Mesenchymal stem cell (in vitro differentiated cells and primary cell): ENCODE data around the gene PHKA1.

Experiments
- DNase-seq: peaks from one replicate; pipeline ENCODE4 v3.0.0-alpha.2; 2013
- H2AFZ ChIP-seq: one replicate; pipeline ENCODE4 v1.6.1; 2013; ENCODE audit warnings: low read depth, mild to moderate bottlenecking, control low read depth, inconsistent platforms, low read length, moderate library complexity
- H2AK5ac ChIP-seq: 2 replicates; pipeline ENCODE4 v1.6.1; 2013; ENCODE audit warnings: low read length, moderate library complexity, mild to moderate bottlenecking, inconsistent platforms; ENCODE audit not compliant: severe bottlenecking
- H2BK120ac ChIP-seq: one replicate; pipeline ENCODE4 v1.6.1; 2013; ENCODE audit warnings: low read depth, mild to moderate bottlenecking, inconsistent platforms, low read length, moderate library complexity
- H2BK12ac ChIP-seq, 2 experiments: one replicate each; pipeline ENCODE4 v1.6.1; 2013; ENCODE audit warnings: inconsistent platforms in 2 of 2, low read length in 2 of 2, mild to moderate bottlenecking in 2 of 2, moderate library complexity in 2 of 2, control low read depth in 1 of 2
- H2BK15ac ChIP-seq: one replicate; pipeline ENCODE4 v1.6.1; 2013; ENCODE audit warnings: mild to moderate bottlenecking, low read depth, inconsistent platforms; ENCODE audit not compliant: poor library complexity, severe bottlenecking
- H2BK5ac ChIP-seq: 2 replicates; pipeline ENCODE4 v1.6.1; 2013; ENCODE audit warnings: low read depth, mild to moderate bottlenecking, low read length, control low read depth, inconsistent platforms; ENCODE audit not compliant: poor library complexity, severe bottlenecking
- H3K14ac ChIP-seq, 2 experiments: one replicate each; pipeline ENCODE4 v1.6.1; 2013; ENCODE audit warnings: inconsistent platforms in 2 of 2, low read length in 2 of 2, control low read depth in 1 of 2, mild to moderate bottlenecking in 1 of 2, moderate library complexity in 1 of 2
- H3K18ac ChIP-seq, 2 experiments: one replicate each; pipeline ENCODE4 v1.6.1; 2013; ENCODE audit warnings: inconsistent platforms in 2 of 2, low read length in 2 of 2, control low read depth in 1 of 2, low read depth in 1 of 2, mild to moderate bottlenecking in 1 of 2
- H3K23ac ChIP-seq, 2 experiments: one replicate each; pipeline ENCODE4 v1.6.1; 2013; ENCODE audit warnings: inconsistent platforms in 2 of 2, low read length in 2 of 2, mild to moderate bottlenecking in 2 of 2, moderate library complexity in 2 of 2, control low read depth in 1 of 2
- H3K27ac ChIP-seq: 2 replicates; pipeline ENCODE4 v1.5.1; 2013; ENCODE audit warnings: mild to moderate bottlenecking, moderate library complexity, low read length, control low read depth, inconsistent platforms; ENCODE audit not compliant: poor library complexity, severe bottlenecking
- H3K27me3 ChIP-seq, 2 experiments: 2 replicates each; pipeline versions ENCODE4 v1.6.1 to v1.7.0; 2013; ENCODE audit warnings: low read length in 2 of 2, mild to moderate bottlenecking in 2 of 2, moderate library complexity in 2 of 2, control low read depth in 1 of 2, inconsistent platforms in 1 of 2; ENCODE audit not compliant: control insufficient read depth in 1 of 2, insufficient read depth in 1 of 2
- H3K36me3 ChIP-seq, 2 experiments: 2 replicates each; pipeline versions ENCODE4 v1.6.1 to v1.7.0; 2013; ENCODE audit warnings: low read length in 2 of 2, control low read depth in 1 of 2, inconsistent platforms in 1 of 2, low read depth in 1 of 2, mild to moderate bottlenecking in 1 of 2; ENCODE audit not compliant: insufficient read depth in 2 of 2, control insufficient read depth in 1 of 2
- H3K4ac ChIP-seq, 2 experiments: one replicate each; pipeline ENCODE4 v1.6.1; 2013; ENCODE audit warnings: inconsistent platforms in 2 of 2, low read length in 2 of 2, mild to moderate bottlenecking in 2 of 2, moderate library complexity in 2 of 2, control low read depth in 1 of 2, low read depth in 1 of 2
- H3K4me1 ChIP-seq: 2 replicates; pipeline ENCODE4 v1.6.1; 2013; ENCODE audit warnings: low read depth, low read length, control low read depth; ENCODE audit not compliant: control insufficient read depth, insufficient read depth
- H3K4me2 ChIP-seq: 2 replicates; pipeline ENCODE4 v1.6.1; 2013; ENCODE audit warnings: low read length, mild to moderate bottlenecking, inconsistent platforms; ENCODE audit not compliant: poor library complexity, severe bottlenecking
- H3K4me3 ChIP-seq, 2 experiments: 2 replicates each; pipeline versions ENCODE4 v1.5.1 to v1.7.0; 2013; ENCODE audit warnings: low read length in 2 of 2, mild to moderate bottlenecking in 2 of 2, control low read depth in 1 of 2, low read depth in 1 of 2; ENCODE audit not compliant: insufficient read depth in 1 of 2
- H3K79me1 ChIP-seq: replicated peaks from 2 replicates; pipeline ENCODE4 v1.6.1; 2013; ENCODE audit warnings: mild to moderate bottlenecking, control low read depth, low read length, inconsistent platforms; ENCODE audit not compliant: poor library complexity, severe bottlenecking
- H3K9ac ChIP-seq: 2 replicates; pipeline ENCODE4 v1.7.0; 2013; ENCODE audit warnings: mild to moderate bottlenecking, low read length, moderate library complexity
- H3K9me3 ChIP-seq: 2 replicates; pipeline ENCODE4 v1.7.0; 2013; ENCODE audit warnings: mild to moderate bottlenecking, low read length; ENCODE audit not compliant: control insufficient read depth
- H4K8ac ChIP-seq: one replicate; pipeline ENCODE4 v1.6.1; 2013; ENCODE audit warnings: inconsistent platforms, mild to moderate bottlenecking, low read length, moderate library complexity
- H4K91ac ChIP-seq: one replicate; pipeline ENCODE4 v1.6.1; 2013; ENCODE audit warnings: mild to moderate bottlenecking, low read length, inconsistent platforms
- WGBS: methylation state at CpG from one replicate; pipeline ENCODE4 v1.1.7; 2013; ENCODE audit warnings: mixed read lengths; 5-methylcytosine and 5-hydroxymethylcytosine counted together

PHKA1 gene

DNA sequence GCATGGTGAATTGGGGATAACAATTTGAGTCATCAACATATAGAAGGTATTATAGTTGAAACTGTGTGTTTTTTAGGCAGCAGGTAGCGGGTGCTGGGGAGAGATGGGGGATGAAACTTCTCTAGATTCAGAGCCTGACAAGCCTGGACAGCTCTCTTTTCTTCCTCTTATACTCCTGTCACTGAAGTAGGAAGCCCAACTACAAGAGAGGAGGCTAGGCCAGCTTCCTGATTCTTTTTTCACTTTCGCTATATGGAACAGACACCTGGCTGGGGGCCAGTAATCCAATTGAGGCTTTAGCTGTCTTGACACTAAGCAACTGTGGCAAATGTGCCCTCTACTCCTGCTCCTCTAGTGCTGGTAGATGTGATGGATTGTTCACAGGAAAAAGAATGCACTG lies 69.2 kb downstream of the PHKA1 start:
- Histone ChIP-seq H3K27me3 (peaks cover 0 to 26% of the 10 kb centered on the region in 2 experiments), H2BK120ac (no peak overlapping the region), H4K8ac (no peak overlapping the region), H3K9me3 (no peaks in the 10 kb centered on the region), H2BK12ac (no peak overlapping the region), H3K4me1 (no peaks in the 10 kb centered on the region), H2BK15ac (no peak overlapping the region), H3K79me1 (no peaks in the 10 kb centered on the region), H3K27ac (no peak overlapping the region), H3K4me2 (no peak overlapping the region), H2AK5ac (no peak overlapping the region), H3K36me3 (no peaks in the 10 kb centered on the region), H3K9ac (no peak overlapping the region), H3K4ac (no peak overlapping the region), H2BK5ac (no peak overlapping the region), H3K14ac (no peak overlapping the region), H3K23ac (no peak overlapping the region), H2AFZ (no peak overlapping the region), H3K18ac (no peak overlapping the region), H4K91ac (no peak overlapping the region), H3K4me3 (no peak overlapping the region)
- DNase-seq = no peak
- whole genome bisulfite sequencing = 94% methylated on average over 2 of the region's 2 CpGs

DNA sequence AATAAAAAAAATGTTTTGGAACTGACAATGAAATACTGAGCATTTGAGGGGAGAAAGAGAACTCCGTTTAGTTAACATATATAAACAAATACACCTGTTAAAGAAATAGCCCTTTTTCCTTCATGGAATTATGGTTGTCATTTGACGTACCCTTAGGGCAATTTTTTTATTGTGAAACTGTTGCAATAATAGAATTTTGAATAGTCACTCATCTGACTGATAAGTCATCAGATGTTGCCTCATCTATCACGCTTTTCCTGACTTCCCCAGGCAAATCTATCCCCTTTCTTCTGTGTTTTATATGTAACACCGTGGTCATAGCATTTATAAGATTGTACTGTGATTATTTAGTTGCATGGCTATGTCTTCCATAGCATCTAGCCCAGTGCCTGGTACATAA lies 72.5 kb downstream of the PHKA1 start:
- H4K8ac ChIP-seq = no peak overlapping the region
- H2BK12ac ChIP-seq = no peak overlapping the region
- H3K9ac ChIP-seq = no peak overlapping the region
- no peaks in the 10 kb centered on the region for H3K9me3 ChIP-seq
- no peak overlapping the region for H2AFZ ChIP-seq
- H3K4me3 ChIP-seq = no peak overlapping the region
- no peak overlapping the region for H3K18ac ChIP-seq
- no peak overlapping the region for H2BK5ac ChIP-seq
- no peaks in the 10 kb centered on the region for H3K79me1 ChIP-seq
- H3K4me2 ChIP-seq = no peak overlapping the region
- DNase-seq = no peak
- H3K27me3 ChIP-seq = peaks cover 0 to 24% of the 10 kb centered on the region in 2 experiments
- H2BK15ac ChIP-seq = no peak overlapping the region
- no peak overlapping the region for H4K91ac ChIP-seq
- no peak overlapping the region for H3K27ac ChIP-seq
- H3K23ac ChIP-seq = no peak overlapping the region
- no peak overlapping the region for H2AK5ac ChIP-seq
- no peaks in the 10 kb centered on the region for H3K4me1 ChIP-seq
- WGBS = 100% methylated on average over 1 of the region's 4 CpGs
- no peak overlapping the region for H2BK120ac ChIP-seq
- no peak overlapping the region for H3K4ac ChIP-seq
- no peak overlapping the region for H3K14ac ChIP-seq
- H3K36me3 ChIP-seq = no peaks in the 10 kb centered on the region

GRCh38 chrX:72635930-72636329 lies 78.2 kb downstream of the PHKA1 start:
- Histone ChIP-seq H2BK5ac (no peak overlapping the region), H2AK5ac (no peak overlapping the region), H3K9me3 (no peaks in the 10 kb centered on the region), H3K23ac (no peak overlapping the region), H4K8ac (no peak overlapping the region), H3K79me1 (no peaks in the 10 kb centered on the region), H3K36me3 (no peaks in the 10 kb centered on the region), H3K4ac (no peak overlapping the region), H3K4me1 (no peaks in the 10 kb centered on the region), H3K9ac (no peak overlapping the region), H2AFZ (no peak overlapping the region), H3K27ac (no peak overlapping the region), H2BK12ac (no peak overlapping the region), H4K91ac (no peak overlapping the region), H3K14ac (no peak overlapping the region), H3K18ac (no peak overlapping the region), H2BK15ac (no peak overlapping the region), H3K27me3 (peaks cover 0 to 11% of the 10 kb centered on the region in 2 experiments), H3K4me2 (no peak overlapping the region), H2BK120ac (no peak overlapping the region), H3K4me3 (no peak overlapping the region)
- no peak for DNase-seq
- WGBS = no CpG with 5 or more reads among the region's 1 CpG

DNA sequence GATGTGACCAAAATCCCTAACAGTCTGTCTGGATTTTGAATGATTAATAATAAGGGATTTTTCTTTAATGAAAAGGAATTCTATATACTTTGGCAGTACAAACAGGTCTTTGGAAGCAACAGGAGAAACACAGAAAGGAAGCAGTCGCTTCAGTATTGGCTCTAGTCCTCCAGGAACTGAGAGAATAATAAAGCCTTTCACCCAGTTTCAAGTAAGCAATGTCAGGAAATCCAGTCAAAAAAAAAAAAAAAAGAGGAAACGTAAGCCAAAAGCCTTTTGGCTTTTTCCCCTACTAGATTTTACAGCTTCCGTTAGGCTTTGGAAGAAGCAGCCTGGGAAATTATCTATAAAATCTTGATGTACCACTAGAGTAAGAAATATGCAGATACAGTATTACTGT lies 79.8 kb downstream of the PHKA1 start:
- H4K8ac ChIP-seq = no peak overlapping the region
- H3K79me1 ChIP-seq = no peaks in the 10 kb centered on the region
- H2BK15ac ChIP-seq = no peak overlapping the region
- no peak overlapping the region for H3K4me3 ChIP-seq
- H3K18ac ChIP-seq = no peak overlapping the region
- no peak overlapping the region for H2BK120ac ChIP-seq
- no peak overlapping the region for H3K4me2 ChIP-seq
- WGBS = 67% methylated on average over 1 of the region's 3 CpGs
- DNase-seq = no peak
- no peak overlapping the region for H2BK12ac ChIP-seq
- H3K4ac ChIP-seq = no peak overlapping the region
- H2BK5ac ChIP-seq = no peak overlapping the region
- peaks cover 0 to 7% of the 10 kb centered on the region in 2 experiments for H3K27me3 ChIP-seq
- H3K9ac ChIP-seq = no peak overlapping the region
- H3K4me1 ChIP-seq = no peaks in the 10 kb centered on the region
- H3K27ac ChIP-seq = no peak overlapping the region
- no peak overlapping the region for H2AFZ ChIP-seq
- no peak overlapping the region for H2AK5ac ChIP-seq
- no peak overlapping the region for H3K14ac ChIP-seq
- H3K36me3 ChIP-seq = no peaks in the 10 kb centered on the region
- H3K9me3 ChIP-seq = no peaks in the 10 kb centered on the region
- no peak overlapping the region for H4K91ac ChIP-seq
- H3K23ac ChIP-seq = no peak overlapping the region
